HCT116 (cell line): Measurements from ENCODE around the gene TRIM14. TPM values are rescaled to one million over a fixed set of nuclear protein-coding genes. Genes with fewer than 3 reads are reported as not detected.

ENCODE experiments used
- ATAC-seq: fragments of 200-7000 bp; cut with Tn5 transposase; 2 replicates; pipeline ENCODE4 v1.9.1; 2020; ENCODE audit warnings: mild to moderate bottlenecking, moderate library complexity
- BruUV-seq: library from RNA; stranded (reverse); fragments of 400-500 nt; replicated peaks from 2 replicates; lab custom pipeline; 2021; lab: Mats Ljungman, UMichigan
- CTCF ChIA-PET: fragments of 300-600 bp; sonication (Branson Sonifier 250); formaldehyde crosslinking; loops from one replicate; lab custom pipeline; 2021; ENCODE audit warnings: antibody characterized with exemption; lab: Charles Lee
- POLR2A ChIA-PET: fragments of 300-600, 350-600 bp; sonication (Branson Sonifier 250); formaldehyde crosslinking; loops from one replicate; lab custom pipeline; 2021; ENCODE audit warnings: antibody characterized with exemption; lab: Charles Lee
- RAD21 ChIA-PET, 2 experiments: fragments of 300-600 bp; sonication (Branson Sonifier 250); formaldehyde crosslinking; loops; one replicate each; lab custom pipeline; 2023; ENCODE audit warnings: low total read pairs in 2 of 2; ENCODE audit not compliant: uncharacterized antibody in 2 of 2, unreplicated experiment in 2 of 2, low non-redundant PET in 1 of 2; lab: Charles Lee
- DNase-seq: peaks from one replicate; pipeline ENCODE4 v3.0.0-alpha.2; 2010; ENCODE audit warnings: low read depth, low spot score
- H2AFZ ChIP-seq: fragments of 200-600 bp; shearing (Covaris generic), sonication (generic); 2 replicates; pipeline ENCODE4 v1.6.1; 2017; ENCODE audit warnings: low read depth, mixed run types, mixed read lengths, antibody characterized with exemption, low read length; ENCODE audit not compliant: poor library complexity, severe bottlenecking
- H3K27ac ChIP-seq: 2 replicates; pipeline ENCODE4 v1.5.1; 2012; ENCODE audit warnings: low read depth, low read length
- H3K27me3 ChIP-seq: fragments of 200-600 bp; sonication (generic); 2 replicates; pipeline ENCODE4 v1.6.1; 2016; ENCODE audit warnings: mixed run types, low read length, mixed read lengths; ENCODE audit not compliant: insufficient read depth
- H3K36me3 ChIP-seq, 2 experiments: fragments of 200-500 bp in 1 of 2; fragments of 200-600 bp in 1 of 2; sonication (Bioruptor generic) in 1 of 2; sonication (generic) in 1 of 2; 2 replicates each; pipeline versions ENCODE4 v1.5.1 to v1.6.1; 2014 to 2016; ENCODE audit warnings: low read length in 2 of 2, inconsistent platforms in 1 of 2, mixed read lengths in 1 of 2, mixed run types in 1 of 2; ENCODE audit not compliant: insufficient read depth in 2 of 2, control insufficient read depth in 1 of 2
- H3K4me1 ChIP-seq, 2 experiments: fragments of 200-600 bp in 1 of 2; sonication (generic) in 1 of 2; 2 replicates each; pipeline versions ENCODE4 v1.5.1 to v1.6.1; 2012 to 2017; ENCODE audit warnings: low read length in 2 of 2, inconsistent platforms in 1 of 2, mild to moderate bottlenecking in 1 of 2, mixed read lengths in 1 of 2, mixed run types in 1 of 2, moderate library complexity in 1 of 2; ENCODE audit not compliant: insufficient read depth in 2 of 2, control insufficient read depth in 1 of 2
- H3K4me2 ChIP-seq: fragments of 200-600 bp; sonication (generic); 2 replicates; pipeline ENCODE4 v1.6.1; 2017; ENCODE audit warnings: mixed run types, low read length, mixed read lengths
- H3K4me3 ChIP-seq, 2 experiments: fragments of 200-600 bp in 1 of 2; sonication (generic) in 1 of 2; replicated peaks in 1 of 2; 2 replicates each; pipeline ENCODE4 v1.5.1; 2011 to 2016; ENCODE audit warnings: low read length in 2 of 2, control low read depth in 1 of 2, low read depth in 1 of 2, mild to moderate bottlenecking in 1 of 2, mixed read lengths in 1 of 2, mixed run types in 1 of 2
- H3K79me2 ChIP-seq: fragments of 200-600 bp; sonication (generic); 2 replicates; pipeline ENCODE4 v1.6.1; 2017; ENCODE audit warnings: mild to moderate bottlenecking, mixed run types, low read length, moderate library complexity, mixed read lengths; ENCODE audit not compliant: insufficient read depth
- H3K9ac ChIP-seq: fragments of 200-600 bp; sonication (generic); 2 replicates; pipeline ENCODE4 v1.6.1; 2016; ENCODE audit warnings: low read length, mixed read lengths
- H3K9me2 ChIP-seq: fragments of 200-600 bp; sonication (generic), shearing (Covaris generic); 2 replicates; pipeline ENCODE4 v1.6.1; 2017; ENCODE audit warnings: mixed run types, mild to moderate bottlenecking, moderate library complexity; ENCODE audit not compliant: insufficient read depth
- H3K9me3 ChIP-seq, 2 experiments: fragments of 200-500 bp in 1 of 2; fragments of 200-600 bp in 1 of 2; sonication (Bioruptor generic) in 1 of 2; sonication (generic) in 1 of 2; 2 replicates each; pipeline ENCODE4 v1.6.1; 2014 to 2017; ENCODE audit warnings: low read length in 2 of 2, mixed read lengths in 2 of 2, inconsistent platforms in 1 of 2, low read depth in 1 of 2, mild to moderate bottlenecking in 1 of 2, mixed run types in 1 of 2, moderate library complexity in 1 of 2; ENCODE audit not compliant: control insufficient read depth in 1 of 2, insufficient read depth in 1 of 2
- H4K20me1 ChIP-seq: fragments of 200-600 bp; sonication (generic), shearing (Covaris generic); 2 replicates; pipeline ENCODE4 v1.6.1; 2017; ENCODE audit warnings: mixed run types, mild to moderate bottlenecking, moderate library complexity; ENCODE audit not compliant: insufficient read depth
- CEBPB ChIP-seq: IDR thresholded peaks from 2 replicates; pipeline ENCODE4 v1.6.1; 2012; ENCODE audit warnings: low read depth
- FOSL1 ChIP-seq: IDR thresholded peaks from 2 replicates; pipeline ENCODE4 v1.6.1; 2012; ENCODE audit warnings: low read depth
- RAD21 ChIP-seq: IDR thresholded peaks from 2 replicates; pipeline ENCODE4 v1.6.1; 2012; ENCODE audit warnings: low read depth, mild to moderate bottlenecking
- intact Hi-C: fragments of 100-400 bp; cut with micrococcal nuclease; formaldehyde crosslinking; loops from 2 replicates; pipeline ENCODE4 v1.10.0; 2022
- total RNA-seq: library from RNA; stranded (reverse); gene quantifications from one replicate; pipeline ENCODE4 v1.2.1, GENCODE V29; 2021; ENCODE audit not compliant: unreplicated experiment

The TRIM14 gene
- total RNA-seq, 1 experiment from 2014 or later = 24.4 TPM

GRCh38 chr9:98147582-98147981 is 28.6 kb upstream of the TRIM14 start:
- no peak overlapping the region for H3K9ac ChIP-seq
- POLR2A ChIA-PET = no interaction called here
- RAD21 ChIA-PET = no interaction called here
- no peak overlapping the region for H3K4me3 ChIP-seq
- no peaks in the 10 kb centered on the region for H3K36me3 ChIP-seq
- no peak overlapping the region for H3K27ac ChIP-seq
- BruUV-seq = no TSS peak
- no peak for TF ChIP-seq RAD21
- CTCF ChIA-PET = no interaction called here
- peaks cover 6 to 11% of the 10 kb centered on the region in 2 experiments; a peak in 3 of 4 replicates for H3K4me1 ChIP-seq
- intact Hi-C loops = loop anchor here (10.0 kb wide), 1 partner anchor 63 kb away; no protein-coding TSS in a partner anchor
- H3K9me2 ChIP-seq = no peaks in the 10 kb centered on the region
- H2AFZ ChIP-seq = no peak overlapping the region
- H3K79me2 ChIP-seq = no peaks in the 10 kb centered on the region
- no peak for ATAC-seq
- no peaks in the 10 kb centered on the region for H4K20me1 ChIP-seq
- no peaks in the 10 kb centered on the region for H3K9me3 ChIP-seq
- H3K27me3 ChIP-seq = no peaks in the 10 kb centered on the region
- no peak for DNase-seq
- H3K4me2 ChIP-seq = no peak overlapping the region

- H3K4me1 ChIP-seq = peaks cover 6 to 14% of the 10 kb centered on the region in 2 experiments; a peak in 3 of 4 replicates
- H4K20me1 ChIP-seq = no peaks in the 10 kb centered on the region
- TF ChIP-seq CEBPB (peak; percentile 97), FOSL1 (no peak)
- POLR2A ChIA-PET = no interaction called here
- CTCF ChIA-PET = no interaction called here
- peak overlapping the region; percentile 10; the same call in 1 of the 2 replicates for H3K4me2 ChIP-seq
- no TSS peak for BruUV-seq
- H2AFZ ChIP-seq = no peak overlapping the region
- no peak overlapping the region for H3K4me3 ChIP-seq
- ATAC-seq = peak; percentile 73
- H3K27ac ChIP-seq = no peak overlapping the region
- no peaks in the 10 kb centered on the region for H3K9me2 ChIP-seq
- H3K9me3 ChIP-seq = no peaks in the 10 kb centered on the region
- no peaks in the 10 kb centered on the region for H3K27me3 ChIP-seq
- H3K9ac ChIP-seq = no peak overlapping the region
- no peak for DNase-seq
- H3K79me2 ChIP-seq = no peaks in the 10 kb centered on the region
- RAD21 ChIA-PET = no interaction called here
- intact Hi-C loops = loop anchor here (10.0 kb wide), 1 partner anchor 62 kb away; no protein-coding TSS in a partner anchor
- no peaks in the 10 kb centered on the region for H3K36me3 ChIP-seq
These were observed 27.3 kb upstream of the TRIM14 start for GRCh38 chr9:98146101-98146991.
